ENCODE results near the gene SLC6A3. TPM values are rescaled to one million over a fixed set of nuclear protein-coding genes. Genes with fewer than 3 reads are reported as not detected.

Gene SLC6A3
- total RNA-seq, 1 experiment from 2014 or later, result 0.74 TPM

DNA sequence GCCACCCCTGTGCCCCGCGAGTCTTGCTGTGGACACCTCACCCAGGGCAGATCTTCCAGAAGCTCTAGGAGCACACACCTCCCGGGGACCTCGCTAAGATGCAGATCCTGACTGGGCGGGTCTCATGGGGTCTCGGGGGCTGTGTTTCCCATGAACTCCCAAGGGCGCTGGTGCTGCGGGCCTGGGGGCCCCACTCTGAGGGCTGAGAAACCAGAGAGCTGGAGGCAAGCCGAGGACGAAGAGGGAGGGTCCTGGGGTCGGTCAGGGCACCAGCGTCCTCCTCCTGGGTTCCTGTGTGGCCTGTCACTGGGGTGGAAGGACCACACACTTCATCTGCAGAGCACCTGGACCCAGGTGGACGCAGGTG, 30.2 kb downstream of the SLC6A3 start (continued):
- TF ChIP-seq IRF1 (CRISPR knock-in tag; IDR thresholded peaks at IDR 0.05) (no peak), MAX (CRISPR knock-in tag; IDR thresholded peaks at IDR 0.05) (no peak), ZNF423 (CRISPR knock-in tag; IDR thresholded peaks at IDR 0.05) (no peak), RELA (CRISPR knock-in tag; IDR thresholded peaks at IDR 0.05; ENCODE audit: borderline replicate concordance) (no peak), MLX (CRISPR knock-in tag; IDR thresholded peaks at IDR 0.05) (no peak)

DNA sequence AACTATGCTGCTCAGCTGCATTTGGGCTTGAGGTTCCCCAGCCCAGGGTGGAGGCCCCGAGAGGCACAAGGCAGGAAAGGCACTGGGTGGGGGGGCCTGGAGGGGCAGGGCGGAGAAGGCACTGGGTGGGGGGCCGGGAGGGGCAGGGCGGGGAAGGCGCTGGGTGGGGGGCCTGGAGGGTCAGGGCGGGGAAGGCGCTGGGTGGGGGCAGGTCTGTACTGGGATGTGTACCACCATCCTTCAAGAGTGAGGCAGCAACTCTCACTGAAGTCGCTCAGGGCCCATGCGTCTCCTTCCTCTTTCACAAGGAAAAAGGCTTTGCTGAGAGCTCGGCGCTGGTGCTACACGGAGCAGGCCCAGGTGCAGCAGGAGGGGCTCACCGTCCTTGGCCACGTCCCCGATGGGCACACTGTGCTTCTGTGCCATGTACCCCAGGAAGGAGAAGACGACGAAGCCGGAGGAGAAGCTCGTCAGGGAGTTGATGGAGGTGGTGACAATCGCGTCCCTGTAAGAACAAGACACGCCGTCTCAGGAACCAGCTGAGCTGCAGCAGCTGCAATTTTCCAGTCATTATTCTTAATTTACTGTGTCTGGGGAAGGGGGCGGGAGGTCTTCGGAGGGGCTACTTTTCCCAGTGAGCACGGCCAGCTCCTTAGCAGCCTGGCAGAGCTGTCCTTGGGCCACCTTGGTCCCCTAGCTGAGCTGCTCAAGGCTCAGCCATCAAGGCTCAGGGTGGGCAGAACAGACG, 30.8 kb downstream of the SLC6A3 start:
- H3K4me3 Mint-ChIP-seq, result no peak overlapping the region
- H3K36me3 Mint-ChIP-seq, result no peaks in the 10 kb centered on the region
- DNase-seq (ENCODE audit: low spot score) (no peak), ATAC-seq (no peak)
- TF ChIP-seq, protein P1, sequence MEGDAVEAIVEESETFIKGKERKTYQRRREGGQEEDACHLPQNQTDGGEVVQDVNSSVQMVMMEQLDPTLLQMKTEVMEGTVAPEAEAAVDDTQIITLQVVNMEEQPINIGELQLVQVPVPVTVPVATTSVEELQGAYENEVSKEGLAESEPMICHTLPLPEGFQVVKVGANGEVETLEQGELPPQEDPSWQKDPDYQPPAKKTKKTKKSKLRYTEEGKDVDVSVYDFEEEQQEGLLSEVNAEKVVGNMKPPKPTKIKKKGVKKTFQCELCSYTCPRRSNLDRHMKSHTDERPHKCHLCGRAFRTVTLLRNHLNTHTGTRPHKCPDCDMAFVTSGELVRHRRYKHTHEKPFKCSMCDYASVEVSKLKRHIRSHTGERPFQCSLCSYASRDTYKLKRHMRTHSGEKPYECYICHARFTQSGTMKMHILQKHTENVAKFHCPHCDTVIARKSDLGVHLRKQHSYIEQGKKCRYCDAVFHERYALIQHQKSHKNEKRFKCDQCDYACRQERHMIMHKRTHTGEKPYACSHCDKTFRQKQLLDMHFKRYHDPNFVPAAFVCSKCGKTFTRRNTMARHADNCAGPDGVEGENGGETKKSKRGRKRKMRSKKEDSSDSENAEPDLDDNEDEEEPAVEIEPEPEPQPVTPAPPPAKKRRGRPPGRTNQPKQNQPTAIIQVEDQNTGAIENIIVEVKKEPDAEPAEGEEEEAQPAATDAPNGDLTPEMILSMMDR (IDR thresholded peaks at IDR 0.05), result no peak
- ChIA-PET POLR2A (no interaction called here), CTCF (interaction anchor here (0.6 to 2.1 kb wide), 6 partner anchors 23 to 274 kb away, joined by 3 to 16 read pairs (median 4); no protein-coding TSS in a partner anchor)
- peaks cover 10% of the 10 kb centered on the region for H3K4me1 Mint-ChIP-seq
- no peaks in the 10 kb centered on the region for H3K27me3 Mint-ChIP-seq (ENCODE audit: low read depth)
- H3K27ac Mint-ChIP-seq, result no peak overlapping the region
- H3K9me3 Mint-ChIP-seq, result peaks cover 14% of the 10 kb centered on the region

DNA sequence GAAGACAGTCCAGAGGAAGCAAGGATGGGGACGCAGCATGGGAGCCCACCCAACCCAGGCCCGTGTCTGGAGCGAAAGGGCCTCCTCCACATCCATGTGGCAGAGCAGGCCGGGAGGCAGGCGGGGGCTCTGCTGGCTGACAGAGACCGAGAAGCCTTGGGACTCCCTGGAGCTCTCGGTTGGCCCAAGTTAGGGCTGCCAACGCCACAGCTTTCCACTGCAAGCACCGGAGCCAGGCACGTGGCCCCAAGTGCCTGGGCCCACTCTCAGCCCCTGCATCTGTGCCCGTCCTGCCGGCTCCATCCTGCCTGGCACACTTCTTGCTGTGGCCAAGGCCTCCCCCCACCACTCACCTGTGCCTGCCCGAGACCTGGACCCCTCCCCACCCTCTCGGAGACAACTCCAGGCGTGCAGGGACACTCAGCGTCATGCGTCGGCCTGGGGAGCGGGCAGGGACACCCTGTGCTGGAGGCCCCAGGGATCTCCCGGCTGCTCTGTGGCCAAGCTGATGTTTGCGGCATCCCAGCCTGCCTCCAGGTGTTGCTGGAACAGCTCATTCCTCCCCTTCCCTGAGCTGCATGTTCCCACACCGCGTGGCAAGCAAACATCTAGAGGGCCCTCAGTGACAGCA, 31.5 kb downstream of the SLC6A3 start:
- Mint-ChIP-seq H3K4me3 (no peak overlapping the region), H3K36me3 (no peaks in the 10 kb centered on the region), H3K27ac (no peak overlapping the region), H3K9me3 (peaks cover 7% of the 10 kb centered on the region), H3K27me3 (ENCODE audit: low read depth) (no peaks in the 10 kb centered on the region), H3K4me1 (peaks cover 10% of the 10 kb centered on the region)
- DNase-seq (ENCODE audit: low spot score) (no peak), ATAC-seq (peak; percentile 6; the same call in 1 of the 2 replicates)
- TF ChIP-seq, protein P2, sequence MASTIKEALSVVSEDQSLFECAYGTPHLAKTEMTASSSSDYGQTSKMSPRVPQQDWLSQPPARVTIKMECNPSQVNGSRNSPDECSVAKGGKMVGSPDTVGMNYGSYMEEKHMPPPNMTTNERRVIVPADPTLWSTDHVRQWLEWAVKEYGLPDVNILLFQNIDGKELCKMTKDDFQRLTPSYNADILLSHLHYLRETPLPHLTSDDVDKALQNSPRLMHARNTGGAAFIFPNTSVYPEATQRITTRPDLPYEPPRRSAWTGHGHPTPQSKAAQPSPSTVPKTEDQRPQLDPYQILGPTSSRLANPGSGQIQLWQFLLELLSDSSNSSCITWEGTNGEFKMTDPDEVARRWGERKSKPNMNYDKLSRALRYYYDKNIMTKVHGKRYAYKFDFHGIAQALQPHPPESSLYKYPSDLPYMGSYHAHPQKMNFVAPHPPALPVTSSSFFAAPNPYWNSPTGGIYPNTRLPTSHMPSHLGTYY (CRISPR knock-in tag; IDR thresholded peaks at IDR 0.05), result no peak
- TF ChIP-seq, protein P3, sequence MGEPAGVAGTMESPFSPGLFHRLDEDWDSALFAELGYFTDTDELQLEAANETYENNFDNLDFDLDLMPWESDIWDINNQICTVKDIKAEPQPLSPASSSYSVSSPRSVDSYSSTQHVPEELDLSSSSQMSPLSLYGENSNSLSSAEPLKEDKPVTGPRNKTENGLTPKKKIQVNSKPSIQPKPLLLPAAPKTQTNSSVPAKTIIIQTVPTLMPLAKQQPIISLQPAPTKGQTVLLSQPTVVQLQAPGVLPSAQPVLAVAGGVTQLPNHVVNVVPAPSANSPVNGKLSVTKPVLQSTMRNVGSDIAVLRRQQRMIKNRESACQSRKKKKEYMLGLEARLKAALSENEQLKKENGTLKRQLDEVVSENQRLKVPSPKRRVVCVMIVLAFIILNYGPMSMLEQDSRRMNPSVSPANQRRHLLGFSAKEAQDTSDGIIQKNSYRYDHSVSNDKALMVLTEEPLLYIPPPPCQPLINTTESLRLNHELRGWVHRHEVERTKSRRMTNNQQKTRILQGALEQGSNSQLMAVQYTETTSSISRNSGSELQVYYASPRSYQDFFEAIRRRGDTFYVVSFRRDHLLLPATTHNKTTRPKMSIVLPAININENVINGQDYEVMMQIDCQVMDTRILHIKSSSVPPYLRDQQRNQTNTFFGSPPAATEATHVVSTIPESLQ (CRISPR knock-in tag; IDR thresholded peaks at IDR 0.05), result no peak
- TF ChIP-seq NFATC4 (CRISPR knock-in tag; IDR thresholded peaks at IDR 0.05), result no peak
- POLR2A ChIA-PET, result no interaction called here
- CTCF ChIA-PET, result interaction anchor here (0.7 to 2.1 kb wide), 6 partner anchors 24 to 274 kb away, joined by 3 to 16 read pairs (median 4); no protein-coding TSS in a partner anchor

- ATAC-seq (peak; percentile 28), DNase-seq (ENCODE audit: low spot score) (no peak)
- peaks cover 10% of the 10 kb centered on the region for H3K4me1 Mint-ChIP-seq
- H3K27ac Mint-ChIP-seq, result no peak overlapping the region
- no peaks in the 10 kb centered on the region for H3K27me3 Mint-ChIP-seq (ENCODE audit: low read depth)
- peaks cover 2% of the 10 kb centered on the region for H3K9me3 Mint-ChIP-seq
- ChIA-PET CTCF (interaction anchor here (0.5 to 2.1 kb wide), 3 partner anchors 28 to 406 kb away, joined by 3 to 16 read pairs (median 4); no protein-coding TSS in a partner anchor), POLR2A (no interaction called here)
- no peak overlapping the region for H3K4me3 Mint-ChIP-seq
- H3K36me3 Mint-ChIP-seq, result no peaks in the 10 kb centered on the region
- TF ChIP-seq, protein P4, sequence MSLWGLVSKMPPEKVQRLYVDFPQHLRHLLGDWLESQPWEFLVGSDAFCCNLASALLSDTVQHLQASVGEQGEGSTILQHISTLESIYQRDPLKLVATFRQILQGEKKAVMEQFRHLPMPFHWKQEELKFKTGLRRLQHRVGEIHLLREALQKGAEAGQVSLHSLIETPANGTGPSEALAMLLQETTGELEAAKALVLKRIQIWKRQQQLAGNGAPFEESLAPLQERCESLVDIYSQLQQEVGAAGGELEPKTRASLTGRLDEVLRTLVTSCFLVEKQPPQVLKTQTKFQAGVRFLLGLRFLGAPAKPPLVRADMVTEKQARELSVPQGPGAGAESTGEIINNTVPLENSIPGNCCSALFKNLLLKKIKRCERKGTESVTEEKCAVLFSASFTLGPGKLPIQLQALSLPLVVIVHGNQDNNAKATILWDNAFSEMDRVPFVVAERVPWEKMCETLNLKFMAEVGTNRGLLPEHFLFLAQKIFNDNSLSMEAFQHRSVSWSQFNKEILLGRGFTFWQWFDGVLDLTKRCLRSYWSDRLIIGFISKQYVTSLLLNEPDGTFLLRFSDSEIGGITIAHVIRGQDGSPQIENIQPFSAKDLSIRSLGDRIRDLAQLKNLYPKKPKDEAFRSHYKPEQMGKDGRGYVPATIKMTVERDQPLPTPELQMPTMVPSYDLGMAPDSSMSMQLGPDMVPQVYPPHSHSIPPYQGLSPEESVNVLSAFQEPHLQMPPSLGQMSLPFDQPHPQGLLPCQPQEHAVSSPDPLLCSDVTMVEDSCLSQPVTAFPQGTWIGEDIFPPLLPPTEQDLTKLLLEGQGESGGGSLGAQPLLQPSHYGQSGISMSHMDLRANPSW (CRISPR knock-in tag; conservative IDR thresholded peaks at IDR 0.05; ENCODE audit: low read depth), result no peak
- TF ChIP-seq ZNF232 (CRISPR knock-in tag; IDR thresholded peaks at IDR 0.05) (no peak), SMAD3 (CRISPR knock-in tag; IDR thresholded peaks at IDR 0.05; ENCODE audit: borderline replicate concordance) (no peak), IRF1 (CRISPR knock-in tag; IDR thresholded peaks at IDR 0.05) (no peak), JAZF1 (CRISPR knock-in tag; IDR thresholded peaks at IDR 0.05) (no peak)
- TF ChIP-seq, protein P3 (CRISPR knock-in tag; IDR thresholded peaks at IDR 0.05), result no peak
These were observed 32.0 kb downstream of the SLC6A3 start for GRCh38 chr5:1413211-1413610.
